ENCODE data around the gene BCAP31.
"Not testable (repeated sequence)": the region's sequence is repeated elsewhere in the genome, so short reads cannot be mapped to it uniquely, and the experiment has no call there.

BCAP31 gene

GRCh38 chrX:153762626-153763173 is 38.5 kb upstream of the BCAP31 start:
- DNase-seq, result no peak

GRCh38 chrX:153761863-153762262 is 37.7 kb upstream of the BCAP31 start:
- no peak for DNase-seq

- no peak for DNase-seq
These were observed 30.9 kb upstream of the BCAP31 start for GRCh38 chrX:153755136-153755535.

GRCh38 chrX:153750127-153750774 is 26.1 kb upstream of the BCAP31 start:
- DNase-seq, result no peak

GRCh38 chrX:153749017-153749416 is 24.8 kb upstream of the BCAP31 start:
- not testable (repeated sequence) for DNase-seq

GRCh38 chrX:153746991-153747390 is 22.8 kb upstream of the BCAP31 start:
- DNase-seq, result not testable (repeated sequence)

- no peak for DNase-seq
These were observed 22.2 kb upstream of the BCAP31 start for GRCh38 chrX:153746359-153746758.

- not testable (repeated sequence) for DNase-seq
These were observed 20.9 kb upstream of the BCAP31 start for GRCh38 chrX:153745067-153745433.

GRCh38 chrX:153744210-153745066 is 20.3 kb upstream of the BCAP31 start:
- peak; percentile 35 for DNase-seq

- not testable (repeated sequence) for DNase-seq
These were observed 19.5 kb upstream of the BCAP31 start for GRCh38 chrX:153743468-153744209.

GRCh38 chrX:153742796-153743467 is 18.7 kb upstream of the BCAP31 start:
- not testable (repeated sequence) for DNase-seq

GRCh38 chrX:153742111-153742510 is 17.9 kb upstream of the BCAP31 start:
- DNase-seq, result not testable (repeated sequence)

- DNase-seq, result no peak
These were observed 17.3 kb upstream of the BCAP31 start for GRCh38 chrX:153741446-153741845.

- DNase-seq, result no peak
These were observed 16.5 kb upstream of the BCAP31 start for GRCh38 chrX:153740631-153741222.

GRCh38 chrX:153739754-153740486 is 15.7 kb upstream of the BCAP31 start:
- no peak for DNase-seq

- DNase-seq, result no peak
These were observed 13.9 kb upstream of the BCAP31 start for GRCh38 chrX:153738056-153738605.

GRCh38 chrX:153736871-153737441 is 12.8 kb upstream of the BCAP31 start:
- DNase-seq, result no peak

- no peak for DNase-seq
These were observed 12.1 kb upstream of the BCAP31 start for GRCh38 chrX:153736071-153736820.

- DNase-seq, result no peak
These were observed 11.1 kb upstream of the BCAP31 start for GRCh38 chrX:153735274-153735673.

GRCh38 chrX:153734871-153735270 is 10.7 kb upstream of the BCAP31 start:
- no peak for DNase-seq
